ENCODE measurements around the gene BRD8.
A peak's percentile ranks its signal among the peaks of the same experiment; 100 is the strongest.
"Not testable (repeated sequence)": the region's sequence is repeated elsewhere in the genome, so short reads cannot be mapped to it uniquely, and the experiment has no call there.

The BRD8 gene, protein sequence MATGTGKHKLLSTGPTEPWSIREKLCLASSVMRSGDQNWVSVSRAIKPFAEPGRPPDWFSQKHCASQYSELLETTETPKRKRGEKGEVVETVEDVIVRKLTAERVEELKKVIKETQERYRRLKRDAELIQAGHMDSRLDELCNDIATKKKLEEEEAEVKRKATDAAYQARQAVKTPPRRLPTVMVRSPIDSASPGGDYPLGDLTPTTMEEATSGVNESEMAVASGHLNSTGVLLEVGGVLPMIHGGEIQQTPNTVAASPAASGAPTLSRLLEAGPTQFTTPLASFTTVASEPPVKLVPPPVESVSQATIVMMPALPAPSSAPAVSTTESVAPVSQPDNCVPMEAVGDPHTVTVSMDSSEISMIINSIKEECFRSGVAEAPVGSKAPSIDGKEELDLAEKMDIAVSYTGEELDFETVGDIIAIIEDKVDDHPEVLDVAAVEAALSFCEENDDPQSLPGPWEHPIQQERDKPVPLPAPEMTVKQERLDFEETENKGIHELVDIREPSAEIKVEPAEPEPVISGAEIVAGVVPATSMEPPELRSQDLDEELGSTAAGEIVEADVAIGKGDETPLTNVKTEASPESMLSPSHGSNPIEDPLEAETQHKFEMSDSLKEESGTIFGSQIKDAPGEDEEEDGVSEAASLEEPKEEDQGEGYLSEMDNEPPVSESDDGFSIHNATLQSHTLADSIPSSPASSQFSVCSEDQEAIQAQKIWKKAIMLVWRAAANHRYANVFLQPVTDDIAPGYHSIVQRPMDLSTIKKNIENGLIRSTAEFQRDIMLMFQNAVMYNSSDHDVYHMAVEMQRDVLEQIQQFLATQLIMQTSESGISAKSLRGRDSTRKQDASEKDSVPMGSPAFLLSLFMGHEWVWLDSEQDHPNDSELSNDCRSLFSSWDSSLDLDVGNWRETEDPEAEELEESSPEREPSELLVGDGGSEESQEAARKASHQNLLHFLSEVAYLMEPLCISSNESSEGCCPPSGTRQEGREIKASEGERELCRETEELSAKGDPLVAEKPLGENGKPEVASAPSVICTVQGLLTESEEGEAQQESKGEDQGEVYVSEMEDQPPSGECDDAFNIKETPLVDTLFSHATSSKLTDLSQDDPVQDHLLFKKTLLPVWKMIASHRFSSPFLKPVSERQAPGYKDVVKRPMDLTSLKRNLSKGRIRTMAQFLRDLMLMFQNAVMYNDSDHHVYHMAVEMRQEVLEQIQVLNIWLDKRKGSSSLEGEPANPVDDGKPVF

DNA sequence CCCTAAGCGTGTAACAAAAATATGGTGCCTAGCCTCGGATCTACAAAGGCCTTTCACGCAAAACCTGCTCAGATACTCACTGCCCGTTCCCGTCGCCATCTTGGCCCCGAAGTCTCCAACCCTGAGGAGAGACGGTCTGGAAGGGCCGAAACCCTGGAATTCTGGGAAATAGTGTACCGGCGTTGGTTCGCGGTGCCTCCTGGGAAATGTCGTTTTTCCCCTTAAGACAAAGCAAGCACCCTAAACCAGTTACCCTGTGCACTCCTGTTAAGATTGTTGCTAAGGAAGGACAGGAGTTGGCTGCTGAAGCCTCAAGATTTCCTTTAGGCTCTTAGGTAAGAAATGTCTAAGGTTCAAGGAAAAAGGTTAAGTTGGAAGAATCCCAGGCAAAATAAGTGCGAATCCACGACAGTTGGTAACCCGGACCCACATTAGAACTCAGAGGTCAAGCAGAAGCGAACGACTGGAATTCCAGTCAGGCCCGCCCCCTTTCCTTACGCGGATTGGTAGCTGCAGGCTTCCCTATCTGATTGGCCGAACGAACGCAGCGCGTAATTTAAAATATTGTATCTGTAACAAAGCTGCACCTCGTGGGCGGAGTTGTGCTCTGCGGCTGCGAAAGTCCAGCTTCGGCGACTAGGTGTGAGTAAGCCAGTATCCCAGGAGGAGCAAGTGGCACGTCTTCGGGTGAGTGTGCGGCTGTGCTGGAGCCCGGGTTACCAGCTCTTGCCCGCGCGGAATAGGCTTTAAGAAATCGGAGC, at the start of gene BRD8, which contains the start of gene KIF20A:
Gene BRD8, minus strand, starts transcription at position 115 of the 761 bp plus-strand sequence. Its CDS starts 16 bp downstream, at position 99.
Gene KIF20A, plus strand, starts transcription at position 597 of the 761 bp plus-strand sequence. CDS start 569 bp downstream, outside the sequence.
- peak; percentile 97 for DNase-seq

DNA sequence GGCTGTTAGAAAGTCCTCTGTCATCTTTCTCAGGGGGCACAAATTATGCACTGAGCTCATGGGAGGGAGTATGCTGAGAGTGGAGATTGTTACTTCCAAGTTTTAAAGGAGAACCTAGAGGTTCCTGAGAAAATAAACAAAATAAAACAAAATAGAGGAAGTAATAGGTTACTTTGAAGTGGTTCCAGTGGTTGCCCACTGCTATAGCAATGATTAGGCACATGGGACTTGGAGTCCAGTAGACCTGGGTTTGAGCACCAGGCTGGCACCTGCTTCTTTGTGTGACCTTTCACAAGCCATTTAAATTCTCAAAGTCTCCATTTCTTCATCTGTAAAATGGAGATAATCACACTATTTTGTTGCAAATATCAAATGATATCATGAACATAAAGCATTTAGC, 48.5 kb upstream of the BRD8 start:
- DNase-seq, result no peak

DNA sequence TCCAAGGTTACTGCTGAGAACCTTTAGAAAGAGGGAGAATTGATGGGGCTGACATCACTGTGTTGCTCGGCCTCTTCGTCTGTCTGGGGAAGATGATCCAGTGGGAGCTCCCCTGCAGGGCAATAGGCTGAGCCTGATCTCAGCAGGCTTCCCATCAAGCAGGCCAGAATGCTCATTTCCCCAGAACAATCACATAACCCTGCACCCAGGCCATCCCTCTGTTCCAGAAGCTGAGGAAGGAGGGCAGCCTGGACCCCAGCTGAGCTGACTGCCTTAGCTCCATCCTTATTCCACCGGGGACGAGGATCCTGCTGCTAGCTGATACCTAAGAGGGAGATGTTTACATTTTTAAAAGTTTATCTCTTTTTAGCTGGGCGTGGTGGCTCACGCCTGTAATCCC, 46.3 kb upstream of the BRD8 start:
- DNase-seq, result no peak

DNA sequence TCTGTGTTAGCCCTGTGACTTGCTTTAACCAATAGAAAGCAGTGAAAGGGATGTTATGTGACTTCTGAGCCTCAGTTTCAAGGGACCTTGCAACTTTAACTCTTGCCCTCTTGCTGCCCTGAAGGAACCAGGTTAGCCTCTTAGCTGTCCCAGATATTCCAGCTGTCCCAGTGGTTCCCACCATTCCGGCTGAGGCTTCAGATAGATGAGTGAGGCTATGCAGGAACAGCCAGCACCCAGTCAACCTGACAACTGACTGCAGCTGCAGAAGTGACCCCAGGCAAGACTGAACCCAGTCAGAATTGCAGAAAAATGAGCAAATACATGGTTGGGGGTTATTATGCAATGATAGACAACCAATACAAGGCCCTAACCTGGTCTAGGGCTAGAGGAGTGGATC, 45.1 kb upstream of the BRD8 start:
- no peak for DNase-seq

DNA sequence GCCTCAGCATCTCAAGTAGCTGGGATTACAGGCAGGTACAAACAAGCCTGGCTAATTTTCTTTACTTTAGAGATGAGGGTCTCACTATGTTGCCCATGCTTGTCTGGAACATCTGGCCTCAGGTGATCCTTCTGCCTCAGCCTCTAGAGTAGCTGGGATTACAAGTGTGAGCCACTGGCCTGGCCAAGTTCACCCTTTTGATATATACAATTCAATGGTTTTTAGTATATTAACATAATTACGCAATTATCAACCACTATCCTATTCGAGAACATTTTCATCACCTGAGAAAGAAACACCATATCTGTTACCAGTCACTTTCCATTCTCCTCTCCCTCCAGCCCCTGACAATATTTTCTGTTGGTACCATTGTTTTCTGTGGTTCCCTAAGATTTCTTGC, 38.4 kb upstream of the BRD8 start:
- no peak for DNase-seq

DNA sequence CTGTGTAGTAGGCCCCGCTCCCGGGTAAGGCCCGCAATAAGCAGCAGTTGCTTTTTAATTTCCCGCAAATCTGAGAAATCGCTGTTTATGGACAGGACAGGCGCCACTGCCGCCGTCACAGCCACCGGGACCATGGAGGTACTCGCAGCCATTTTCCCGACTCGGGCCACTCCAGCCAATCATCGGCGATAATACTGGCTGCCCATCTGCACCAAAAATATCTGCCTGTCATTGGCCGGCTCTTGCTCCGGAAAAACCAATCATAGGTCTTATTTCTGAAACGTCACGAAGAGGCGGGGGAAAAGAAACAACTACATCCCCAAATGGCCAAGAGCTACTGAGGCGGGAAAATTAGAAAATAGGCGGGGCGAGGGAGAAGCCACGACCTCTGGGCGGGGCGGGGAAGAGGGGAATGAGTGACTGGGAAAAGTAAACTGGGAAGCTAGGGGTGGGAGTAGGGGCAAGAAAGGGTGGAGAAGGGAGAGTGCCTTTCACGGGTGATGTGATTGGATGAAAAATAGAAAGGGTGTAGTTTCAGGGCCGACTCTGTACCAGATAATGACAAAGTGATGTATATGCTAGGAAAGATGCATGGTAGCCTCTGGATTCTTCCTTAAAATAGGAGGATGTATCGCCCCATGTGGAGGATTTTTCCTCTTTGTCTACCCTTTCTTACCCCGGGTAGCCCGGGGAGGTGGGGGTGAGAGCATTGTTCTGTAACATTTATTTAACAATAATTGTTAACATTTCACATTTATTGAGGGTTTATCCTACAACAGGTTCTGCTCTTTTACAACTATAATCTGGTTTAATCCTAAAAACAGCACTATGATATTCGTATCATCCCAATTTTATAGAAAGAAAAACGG, 35.0 kb upstream of the BRD8 start, which contains the start of gene CDC23:
Gene CDC23, minus strand, starts transcription at position 163 of the 869 bp plus-strand sequence. Its CDS starts 11 bp downstream, at position 152.
- DNase-seq, result peak; percentile 98

DNA sequence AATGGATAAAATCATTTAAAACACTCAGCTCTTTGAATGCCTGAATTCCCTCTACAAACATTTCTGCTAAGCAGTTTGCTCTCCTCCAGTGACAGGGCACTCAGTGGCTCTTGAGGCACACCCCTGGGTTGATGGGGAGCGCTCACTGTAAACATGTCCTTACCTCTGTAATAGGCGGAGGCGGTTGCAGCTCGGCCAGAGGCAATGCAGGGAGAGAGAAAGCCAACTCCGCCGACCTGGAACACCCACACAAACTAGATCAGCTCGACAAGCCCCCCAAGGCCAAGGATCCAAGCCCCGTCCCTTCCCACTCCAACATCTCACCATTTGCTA, 34.4 kb upstream of the BRD8 start:
- peak; percentile 9 for DNase-seq

DNA sequence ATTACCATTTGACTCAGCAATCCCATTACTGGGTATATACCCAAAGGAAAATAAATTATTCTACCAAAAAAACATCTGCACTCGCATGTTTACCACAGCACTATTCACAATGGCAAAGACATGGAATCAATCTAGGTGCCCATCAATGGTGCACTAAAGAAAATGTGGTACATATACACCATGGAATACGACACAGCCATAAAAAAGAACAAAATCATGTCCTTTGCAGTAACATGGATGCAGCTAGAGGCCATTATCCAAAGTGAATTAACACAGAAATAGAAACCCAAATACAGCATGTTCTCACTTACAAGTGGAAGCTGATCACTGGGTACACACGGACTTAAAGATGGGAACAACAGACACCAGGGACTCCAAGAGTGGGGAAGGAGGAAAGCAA, 32.6 kb upstream of the BRD8 start:
- DNase-seq, result no peak

DNA sequence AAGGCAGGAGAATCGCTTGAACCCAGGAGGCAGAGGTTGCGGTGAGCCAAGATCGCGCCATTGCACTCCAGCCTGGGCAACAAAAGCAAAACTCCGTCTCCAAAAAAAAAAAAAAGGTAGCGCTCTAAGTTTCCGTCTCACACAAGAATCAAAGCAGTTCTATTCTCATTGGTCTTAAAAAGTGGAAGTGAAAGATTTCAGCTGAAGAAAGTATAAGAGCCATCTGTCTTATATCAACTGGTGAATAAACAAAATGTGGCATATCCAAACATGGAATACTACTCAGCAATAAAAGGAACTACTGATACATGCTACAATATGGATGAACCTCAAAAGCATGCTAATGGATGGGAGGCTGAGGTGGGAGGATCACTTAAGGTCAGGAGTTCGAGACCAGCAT, 15.4 kb upstream of the BRD8 start:
- not testable (repeated sequence) for DNase-seq

DNA sequence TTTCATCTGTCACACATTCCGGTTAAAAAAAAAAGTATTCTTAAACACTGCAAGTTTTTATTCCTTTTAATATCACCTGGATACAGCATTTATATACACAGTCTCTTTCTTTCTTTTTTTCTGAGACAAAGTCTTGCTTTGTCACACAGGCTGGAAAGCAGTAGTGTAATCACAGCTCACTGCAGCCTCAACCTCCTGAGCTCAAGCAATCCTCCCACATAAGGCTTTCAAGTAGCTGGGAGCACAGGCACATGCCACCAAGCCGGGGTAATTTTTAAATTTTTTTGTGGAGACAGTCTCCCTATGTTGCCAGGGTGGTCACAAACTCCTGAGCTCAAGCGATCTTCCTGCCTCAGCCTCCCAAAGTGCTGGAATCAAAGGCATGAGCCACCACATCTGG, 14.4 kb upstream of the BRD8 start:
- DNase-seq, result no peak

DNA sequence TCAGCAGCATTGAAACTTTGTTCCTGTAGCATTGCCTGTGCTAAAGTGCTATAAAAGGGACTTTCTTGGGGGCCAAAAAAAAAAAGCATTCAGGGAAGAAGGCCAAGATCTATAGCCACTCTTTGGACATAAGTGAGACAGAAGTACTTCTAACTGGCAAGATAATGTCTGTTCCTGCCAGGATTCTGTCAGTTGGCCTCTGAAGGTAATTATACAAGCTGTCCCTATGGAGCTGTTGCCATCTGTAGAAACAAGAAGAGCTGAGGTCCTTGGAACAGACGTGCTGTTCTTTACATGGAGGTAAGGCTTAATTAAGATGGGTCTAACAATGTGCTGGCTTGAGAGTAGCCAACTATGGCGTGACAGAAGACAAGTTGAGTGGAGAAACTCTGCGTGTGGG, 10.2 kb upstream of the BRD8 start:
- DNase-seq, result no peak

DNA sequence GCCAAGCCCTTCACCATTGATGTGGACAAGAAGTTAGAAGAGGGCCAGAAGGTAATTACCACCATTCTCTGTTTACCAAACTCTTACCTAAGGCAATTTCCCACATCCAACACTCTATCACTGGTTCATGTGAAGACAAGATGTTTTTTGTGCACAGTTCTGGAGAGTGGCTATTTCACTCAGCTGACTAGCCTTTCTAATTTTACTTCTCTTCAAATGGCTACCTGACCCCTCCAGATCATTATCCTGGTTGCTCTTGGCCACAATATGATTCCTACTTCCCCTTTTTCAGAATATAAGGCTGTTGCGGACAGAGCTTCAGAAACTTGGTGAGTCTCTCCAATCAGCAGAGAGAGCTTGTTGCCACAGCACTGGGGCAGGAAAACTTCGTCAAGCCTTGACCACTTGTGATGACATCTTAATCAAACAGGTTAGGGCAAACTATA, 7.6 kb upstream of the BRD8 start:
- DNase-seq, result no peak

DNA sequence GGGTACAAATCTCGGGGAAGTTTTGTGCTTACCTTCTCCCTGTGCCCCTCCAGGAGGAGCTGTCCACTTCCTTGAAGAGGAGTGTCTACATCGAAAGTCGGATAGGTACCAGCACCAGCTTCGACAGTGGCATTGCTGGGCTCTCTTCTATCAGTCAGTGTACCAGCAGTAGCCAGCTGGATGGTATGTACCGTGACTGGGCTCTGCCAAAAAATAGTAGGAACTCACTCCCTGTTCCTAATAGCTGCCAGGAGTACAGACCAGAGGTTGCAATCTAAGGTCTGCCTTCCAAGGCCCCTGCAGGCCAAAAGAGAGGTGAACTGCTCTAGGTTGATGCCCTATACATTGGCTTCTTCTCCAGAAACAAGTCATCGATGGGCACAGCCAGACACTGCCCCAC, 4.4 kb upstream of the BRD8 start:
- no peak for DNase-seq

DNA sequence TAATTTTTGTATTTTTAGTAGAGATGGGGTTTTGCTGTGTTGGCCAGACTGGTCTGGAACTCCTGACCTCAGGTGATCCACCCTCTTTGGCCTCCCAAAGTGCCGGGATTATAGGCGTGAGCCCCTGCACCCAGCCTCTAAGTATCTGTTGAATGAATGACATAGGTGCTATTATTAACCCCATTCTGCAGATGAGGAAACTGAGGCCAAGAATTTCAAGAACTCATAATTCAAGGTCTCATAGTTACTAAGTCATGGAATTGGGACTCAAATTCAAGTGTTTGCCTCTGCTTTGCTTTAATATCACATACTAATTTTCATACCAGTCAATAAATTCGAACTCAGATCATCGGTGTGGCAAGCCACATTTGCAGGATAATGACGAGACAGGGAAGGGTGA, 2.4 kb upstream of the BRD8 start:
- DNase-seq, result no peak

DNA sequence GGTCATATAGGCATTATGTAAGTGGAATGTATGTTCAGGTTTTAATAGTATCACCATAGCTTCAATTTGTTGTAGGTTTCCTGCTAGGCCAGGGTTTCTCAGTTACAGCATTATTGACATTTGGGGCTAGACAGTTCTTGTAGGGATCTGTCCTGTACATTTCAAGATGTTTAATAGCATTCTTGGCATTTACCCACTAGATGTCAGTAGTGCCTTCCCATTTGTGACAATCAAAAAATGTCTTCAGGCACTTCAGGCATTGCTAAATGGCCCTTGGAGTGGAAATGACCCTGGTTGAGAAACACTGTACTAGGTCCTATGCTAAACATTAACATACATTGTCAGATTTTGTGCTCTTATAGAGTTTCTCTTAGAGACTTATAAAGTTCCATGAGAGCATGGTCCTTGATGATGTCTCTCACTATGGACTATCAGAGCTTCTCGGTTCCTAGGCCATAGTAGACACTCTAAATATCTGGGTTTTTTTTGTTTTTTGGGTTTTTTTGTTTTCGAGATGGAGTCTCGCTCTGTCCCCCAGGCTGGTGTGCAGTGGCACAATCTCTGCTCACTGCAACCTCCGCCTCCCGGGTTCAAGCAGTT, 1.9 kb upstream of the BRD8 start:
- peak; percentile 75 for DNase-seq

DNA sequence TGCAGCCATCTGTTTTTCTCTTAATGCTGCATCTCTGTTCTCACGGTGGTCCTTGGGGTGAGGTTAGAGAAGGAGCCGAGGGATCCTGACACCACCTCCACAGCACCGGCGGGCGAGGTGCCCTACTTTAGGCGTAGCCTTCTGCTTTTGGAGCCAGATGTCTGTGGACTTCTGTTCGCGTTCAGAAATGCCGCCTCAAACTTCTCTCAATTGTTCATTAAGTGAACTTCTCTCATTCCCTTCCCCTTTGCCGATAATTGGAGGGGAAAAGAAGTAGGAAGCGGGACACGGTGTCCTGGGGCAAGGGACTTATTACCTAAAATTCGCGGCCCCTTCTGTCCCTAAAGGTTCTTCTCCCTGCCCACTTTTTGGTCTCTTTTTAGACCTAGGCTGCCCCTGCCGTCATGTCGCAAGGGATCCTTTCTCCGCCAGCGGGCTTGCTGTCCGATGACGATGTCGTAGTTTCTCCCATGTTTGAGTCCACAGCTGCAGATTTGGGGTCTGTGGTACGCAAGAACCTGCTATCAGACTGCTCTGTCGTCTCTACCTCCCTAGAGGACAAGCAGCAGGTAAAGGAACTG, 937 bp upstream of the BRD8 start:
- DNase-seq, result peak; percentile 12

DNA sequence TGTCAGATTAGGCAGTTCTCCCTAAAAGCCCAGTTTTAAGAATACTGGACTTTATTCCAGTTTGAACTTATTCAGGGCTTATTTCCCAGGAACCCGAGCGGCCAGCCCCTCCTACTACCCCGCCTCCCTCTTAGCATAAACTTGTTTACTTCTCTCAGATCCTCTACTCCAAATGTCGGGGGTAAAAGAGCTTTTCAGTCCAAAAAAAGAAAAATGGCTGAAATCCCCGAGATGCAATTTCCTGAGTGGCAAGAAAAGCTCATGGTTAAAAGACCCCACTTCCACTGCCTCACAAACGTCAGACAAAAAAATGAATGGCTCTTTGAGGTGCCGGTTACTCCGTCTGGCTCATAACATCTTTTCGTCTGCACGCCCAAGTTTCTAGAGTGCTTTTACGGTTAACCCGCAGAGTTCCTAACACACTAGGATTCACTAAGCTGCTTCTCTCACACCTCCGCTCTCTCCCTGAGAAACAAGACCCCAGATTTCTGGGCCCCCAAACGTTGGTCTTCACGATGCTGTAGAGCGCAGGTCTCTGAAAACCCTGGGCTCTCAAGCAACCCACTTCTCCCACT, 402 bp downstream of the BRD8 start:
- peak; percentile 39 for DNase-seq

DNA sequence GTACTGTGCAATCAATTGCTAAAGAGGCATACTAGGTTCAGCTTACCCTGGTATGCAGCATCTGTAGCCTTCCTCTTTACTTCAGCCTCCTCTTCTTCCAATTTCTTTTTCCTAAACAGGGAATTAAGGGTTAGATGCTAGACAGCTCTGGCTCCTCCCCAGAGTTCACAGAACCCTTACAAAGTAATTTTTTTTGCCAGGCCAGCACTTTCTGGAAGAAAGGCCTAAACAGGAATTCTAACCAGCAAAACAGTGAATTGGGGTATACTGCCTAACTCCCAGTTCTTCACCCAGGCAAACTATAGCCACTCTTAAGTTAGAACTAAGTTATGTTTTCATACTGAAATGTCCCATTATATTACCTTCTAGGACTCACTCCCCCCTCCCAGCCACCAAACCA, 8.1 kb downstream of the BRD8 start:
- DNase-seq, result no peak

DNA sequence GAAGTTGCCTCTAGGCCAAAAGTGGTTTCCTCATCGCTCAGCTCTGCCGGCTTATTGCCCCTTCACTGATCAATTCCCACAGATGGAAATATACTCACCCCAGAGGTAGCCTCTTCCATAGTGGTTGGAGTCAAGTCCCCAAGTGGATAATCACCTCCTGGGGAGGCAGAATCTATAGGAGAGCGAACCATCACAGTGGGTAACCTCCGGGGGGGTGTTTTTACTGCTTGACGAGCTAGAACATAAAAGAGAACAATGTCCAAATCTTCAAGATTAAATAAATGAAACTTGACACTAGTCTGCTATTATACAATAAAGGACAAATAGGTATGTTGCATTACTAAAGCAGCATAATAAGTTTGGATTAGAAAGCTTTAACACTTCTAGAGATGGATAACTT, 9.3 kb downstream of the BRD8 start:
- no peak for DNase-seq

DNA sequence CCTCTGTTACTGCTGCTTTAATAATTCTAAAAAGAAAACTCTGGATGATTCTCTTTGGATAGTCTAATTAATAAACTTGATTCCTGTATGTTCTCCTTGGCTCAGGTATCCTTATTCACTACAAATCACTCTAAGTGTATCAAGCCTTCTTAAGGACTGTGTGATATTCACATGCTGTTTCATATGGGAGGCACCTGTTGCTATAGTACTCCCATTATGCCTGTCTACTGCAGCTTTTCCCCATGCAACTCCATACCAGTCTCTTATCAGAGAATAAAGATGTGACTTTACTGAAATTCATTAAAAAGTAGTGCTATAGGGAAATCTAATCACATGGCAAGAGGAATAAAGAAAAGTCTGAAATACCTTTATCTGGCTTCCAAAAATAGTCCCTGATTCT, 14.7 kb downstream of the BRD8 start:
- no peak for DNase-seq

Data from activated CD4-positive, alpha-beta T cell treated with anti-CD3 and anti-CD28 coated beads, Interleukin-10, Interleukin-2, amounts not matched to agents 100 ng/mL and 50 ng/mL, durations not matched to agents 16 hours and 8 hours (primary cell).